NCI-H2081 (cell line): ENCODE measurements around the gene DMPK.

Experiments
- DNase-seq, 2 experiments: peaks; one replicate each; lab custom pipeline; 2025; lab: John Stamatoyannopoulos, UW

DMPK gene

DNA sequence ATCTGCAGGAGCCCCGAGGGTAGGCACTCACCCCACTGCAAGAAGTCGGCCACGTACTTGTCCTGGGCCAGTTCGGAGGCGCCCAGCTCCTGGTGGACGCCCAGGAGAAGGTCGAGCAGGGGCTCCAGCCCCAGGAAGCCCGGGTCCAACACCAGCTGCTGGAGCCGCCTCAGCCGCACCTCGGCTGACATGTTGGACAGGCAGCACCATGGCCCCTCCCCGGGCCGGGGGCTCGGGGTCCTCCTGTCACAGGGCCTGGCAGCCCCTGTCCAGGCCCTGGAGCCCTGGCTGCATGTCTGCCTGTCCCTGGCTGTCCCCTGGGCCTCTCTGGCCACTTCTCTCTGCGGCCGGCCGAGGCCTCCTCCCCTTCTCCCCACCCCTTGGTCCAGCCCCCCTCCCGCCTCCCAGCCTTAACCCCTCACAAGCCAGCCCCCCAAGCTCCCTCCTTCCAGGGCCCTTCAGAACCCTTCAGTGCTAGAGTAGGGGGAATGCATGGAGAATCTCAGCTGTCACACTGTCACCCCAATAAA is at the start of gene DMPK:
DMPK (minus strand) TSS at position 329 of the 530 bp plus-strand sequence; CDS start at position 191, 138 bp downstream.
- no peak for DNase-seq

DNA sequence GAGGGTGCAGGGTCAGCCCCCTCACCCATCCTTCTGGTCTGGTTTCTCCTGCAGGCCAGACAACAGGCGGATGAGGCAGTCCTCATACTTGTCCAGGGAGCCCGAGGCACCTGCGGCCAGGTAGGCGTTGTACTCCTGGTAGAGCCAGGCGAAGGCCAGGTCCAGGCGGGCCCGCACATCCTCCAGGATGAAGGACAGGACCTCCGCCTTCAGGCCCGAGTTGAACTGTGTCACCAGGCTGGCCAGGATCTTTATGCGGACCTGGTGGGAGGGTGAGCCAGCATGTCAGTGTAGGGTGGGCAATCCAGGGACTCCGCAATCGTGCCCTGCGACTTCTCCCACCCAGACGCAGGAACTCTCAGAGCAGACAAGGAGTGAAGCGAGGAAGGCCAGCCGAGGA is 46.7 kb upstream of the DMPK start:
- no peak for DNase-seq

DNA sequence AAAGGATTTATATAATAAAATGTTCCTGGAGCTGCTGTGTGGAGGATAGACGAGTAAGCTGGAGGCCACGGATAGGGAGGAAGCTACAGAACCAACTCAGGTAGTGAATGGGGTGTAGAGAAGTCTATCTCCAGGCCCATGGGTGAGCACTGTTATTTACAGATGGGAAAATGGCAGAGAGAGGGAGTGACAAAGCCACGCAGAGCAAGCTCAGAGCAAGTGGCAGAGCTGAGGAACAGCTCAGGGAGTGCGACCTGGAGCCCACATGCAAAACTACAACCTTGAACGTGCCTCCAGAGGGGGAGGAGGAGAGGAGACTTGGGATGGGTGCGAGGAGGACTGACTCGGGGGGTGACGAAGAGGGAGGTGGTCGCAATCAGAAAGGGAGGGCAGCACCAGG is 46.2 kb upstream of the DMPK start:
- DNase-seq = no peak

DNA sequence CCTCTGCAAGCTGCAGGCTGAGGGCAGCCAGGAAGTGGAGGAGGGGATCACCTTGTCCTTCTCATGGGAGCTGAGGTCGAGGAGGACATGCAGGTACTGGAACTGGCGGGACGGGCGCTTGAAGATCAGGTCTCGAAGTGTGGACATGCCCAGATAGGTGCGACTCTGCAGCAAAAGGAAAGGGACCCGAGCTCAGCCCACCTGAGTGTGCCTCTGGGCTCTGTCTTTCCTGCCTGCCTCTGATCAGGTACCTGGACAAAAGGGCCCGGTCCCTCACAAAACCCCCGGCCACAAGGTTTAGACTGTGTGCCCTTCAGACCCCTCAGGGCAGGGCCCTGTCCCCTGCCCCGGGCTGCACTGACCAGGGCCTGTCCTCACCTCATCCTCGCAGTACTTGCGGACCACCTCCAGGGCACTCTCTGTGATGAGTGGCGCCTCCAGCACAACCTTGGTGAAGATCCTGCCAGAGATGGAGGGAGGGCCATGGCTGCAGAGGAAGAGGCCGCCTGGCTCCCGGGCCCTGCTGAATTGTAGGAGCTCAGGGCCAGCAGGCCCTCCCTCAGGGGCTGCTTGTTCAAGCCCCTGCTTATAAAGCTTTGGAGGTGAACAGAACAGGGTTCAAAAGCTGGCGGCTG is 45.3 kb upstream of the DMPK start:
- no peak for DNase-seq

DNA sequence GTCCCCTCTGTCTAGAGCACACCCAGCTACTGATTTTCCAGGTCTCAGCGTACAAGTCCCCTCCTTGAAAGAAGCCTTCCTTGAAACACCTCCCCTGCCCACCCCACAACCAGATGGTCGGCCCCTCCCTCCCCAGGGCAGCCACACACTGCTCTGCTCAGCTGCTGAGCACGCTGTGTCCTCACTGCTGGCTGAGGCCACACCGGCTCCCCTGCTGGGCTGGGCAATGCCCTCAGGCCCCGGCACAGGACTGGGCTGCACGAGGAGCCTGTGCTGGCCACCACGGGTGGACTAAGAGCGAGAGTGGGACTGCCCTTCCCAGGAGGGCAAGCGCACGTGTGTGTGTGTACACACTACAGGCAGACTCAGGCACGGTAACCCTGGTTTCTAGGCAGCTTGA is 44.6 kb upstream of the DMPK start:
- DNase-seq = no peak

- DNase-seq = no peak
Observed at GRCh38 chr19:45825917-45826893, 43.9 kb upstream of the DMPK start.

GRCh38 chr19:45825263-45825605 is 42.9 kb upstream of the DMPK start:
- DNase-seq = no peak

DNA sequence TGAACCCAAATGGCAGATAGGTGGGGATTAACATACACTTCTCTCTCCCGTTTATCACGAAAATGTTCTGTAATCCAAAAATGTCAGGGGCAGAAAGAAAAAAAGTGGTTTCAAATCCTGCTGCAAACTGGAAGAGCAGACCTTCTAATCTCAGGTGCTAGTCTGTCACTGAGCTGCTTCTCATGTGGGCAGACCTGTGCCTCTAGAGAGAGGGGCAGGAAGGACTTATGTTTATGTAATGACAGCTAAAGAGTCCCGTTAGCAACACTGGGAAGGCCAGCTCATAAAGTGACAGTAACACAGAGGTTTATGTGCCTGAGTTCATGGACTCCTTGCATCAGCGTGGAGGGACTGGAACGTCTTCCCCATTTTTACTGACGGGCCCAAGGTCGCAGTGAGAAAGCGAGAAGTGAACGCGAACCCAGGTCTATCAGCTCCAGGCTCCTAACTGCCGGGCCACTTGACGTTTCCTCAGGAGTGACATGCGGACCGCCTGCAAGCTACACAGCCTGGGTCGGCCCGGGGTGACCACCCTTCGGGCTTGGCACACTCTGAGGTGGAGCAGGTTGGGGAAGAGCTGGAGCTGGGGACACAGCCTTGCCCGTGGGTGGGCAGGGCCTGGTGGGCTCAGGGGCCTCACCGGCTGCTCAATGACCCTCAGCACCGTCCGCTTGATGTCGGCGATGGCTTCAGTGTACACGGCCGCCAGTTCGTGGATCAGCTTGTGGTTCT is 42.4 kb upstream of the DMPK start:
- no peak for DNase-seq

GRCh38 chr19:45824041-45824471 is 41.8 kb upstream of the DMPK start:
- peak; percentile 56 to 76 for DNase-seq

- DNase-seq = no peak
Observed at GRCh38 chr19:45823182-45823581, 40.9 kb upstream of the DMPK start.

GRCh38 chr19:45822716-45823115 is 40.4 kb upstream of the DMPK start:
- DNase-seq = no peak

GRCh38 chr19:45821570-45821969 is 39.3 kb upstream of the DMPK start:
- DNase-seq = no peak

- no peak for DNase-seq
Observed at GRCh38 chr19:45821103-45821521, 38.8 kb upstream of the DMPK start.

- no peak for DNase-seq
Observed at GRCh38 chr19:45820413-45821102, 38.3 kb upstream of the DMPK start.

- no peak for DNase-seq
Observed at GRCh38 chr19:45819769-45820168, 37.5 kb upstream of the DMPK start.

GRCh38 chr19:45817725-45818301 is 35.5 kb upstream of the DMPK start:
- DNase-seq = peak in 1 of 2 experiments; percentile 18

GRCh38 chr19:45817010-45817724 is 34.9 kb upstream of the DMPK start:
- peak; percentile 56 to 78 for DNase-seq

GRCh38 chr19:45816236-45817009 is 34.1 kb upstream of the DMPK start:
- DNase-seq = no peak

- no peak for DNase-seq
Observed at GRCh38 chr19:45815481-45816216, 33.4 kb upstream of the DMPK start.
